ENCODE measurements around the gene AHSA1. TPM values are rescaled to one million over a fixed set of nuclear protein-coding genes. Genes with fewer than 3 reads are reported as not detected.
A peak's percentile ranks its signal among the peaks of the same experiment; 100 is the strongest.
"Not testable (repeated sequence)": the region's sequence is repeated elsewhere in the genome, so short reads cannot be mapped to it uniquely, and the experiment has no call there.

The AHSA1 gene
- total RNA-seq (111 and 126 TPM in 2 replicates), polyA plus RNA-seq (127 and 128 TPM in 2 replicates)

- no peak for TF ChIP-seq EZH2 (IDR thresholded peaks at IDR 0.05; ENCODE audit: borderline replicate concordance)
- no peak for TF ChIP-seq EZH2phosphoT487 (IDR thresholded peaks at IDR 0.05; ENCODE audit: low read depth, severe bottlenecking, unreplicated experiment)
- no peak for TF ChIP-seq CTCF (IDR thresholded peaks at IDR 0.05; ENCODE audit: poor library complexity)
- Histone ChIP-seq H3K79me2 (peaks cover 52% of the 10 kb centered on the region), H3K9me3 (ENCODE audit: low read depth) (no peaks in the 10 kb centered on the region), H3K36me3 (replicated peaks; ENCODE audit: insufficient read depth, low read depth) (peaks cover 5% of the 10 kb centered on the region), H2AFZ (peak within 1 kb of the TSS; percentile 91), H3K27me3 (no peaks in the 10 kb centered on the region), H4K20me1 (ENCODE audit: insufficient read depth, poor library complexity, severe bottlenecking) (peaks cover 10% of the 10 kb centered on the region), H3K27ac (peak within 1 kb of the TSS; percentile 96), H3K4me3 (peak within 1 kb of the TSS; percentile 71), H3K4me1 (ENCODE audit: insufficient read depth) (peaks cover 12% of the 10 kb centered on the region), H3K4me2 (peak within 1 kb of the TSS; percentile 93), H3K9me2 (replicated peaks; ENCODE audit: insufficient read depth) (no peaks in the 10 kb centered on the region)
- WGBS (ENCODE audit: low lambda C conversion rate, missing lambda C conversion rate) = under 1% methylated on average over 47 of the region's 50 CpGs
- DNase-seq (ENCODE audit: low spot score) = peak; percentile 98
Observed at GRCh38 chr14:77457522-77458248, at the start of gene AHSA1, which contains the start of gene VIPAS39. Gene AHSA1, plus strand, starts transcription at chr14:77458093. Its CDS starts 97 bp downstream, at chr14:77458190. Gene VIPAS39, minus strand, starts transcription at chr14:77457601. Its CDS starts 3,499 bp downstream, at chr14:77454102.

DNA sequence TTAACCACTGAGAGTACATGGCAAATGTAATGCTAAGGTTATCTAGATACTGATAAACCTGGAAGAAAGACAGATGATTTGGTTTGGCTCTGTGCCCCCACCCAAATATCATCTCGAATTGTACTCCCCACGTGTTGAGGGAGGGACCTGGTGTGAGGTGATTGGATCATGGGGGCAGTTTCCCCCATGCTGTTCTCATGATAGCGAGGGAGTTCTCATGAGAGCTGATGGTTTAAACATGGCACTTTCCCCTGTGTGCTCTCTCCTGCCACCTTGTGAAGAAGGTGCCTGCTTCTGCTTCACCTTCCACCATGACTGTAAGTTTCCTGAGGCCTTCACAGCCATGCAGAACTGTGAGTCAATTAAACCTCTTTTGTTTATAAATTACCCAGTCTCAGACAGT lies 48.8 kb upstream of the AHSA1 start:
- H3K4me3 ChIP-seq = no peak overlapping the region
- TF ChIP-seq CTCF (IDR thresholded peaks at IDR 0.05; ENCODE audit: poor library complexity) (peak; percentile 39), EZH2 (IDR thresholded peaks at IDR 0.05; ENCODE audit: borderline replicate concordance) (no peak)
- H3K9me2 ChIP-seq (replicated peaks; ENCODE audit: insufficient read depth) = no peaks in the 10 kb centered on the region
- WGBS (ENCODE audit: low lambda C conversion rate, missing lambda C conversion rate) = 15% methylated on average over 3 of the region's 3 CpGs
- H3K36me3 ChIP-seq (replicated peaks; ENCODE audit: insufficient read depth, low read depth) = no peaks in the 10 kb centered on the region
- H3K27me3 ChIP-seq = no peaks in the 10 kb centered on the region
- H4K20me1 ChIP-seq (ENCODE audit: insufficient read depth, poor library complexity, severe bottlenecking) = no peaks in the 10 kb centered on the region
- H3K9me3 ChIP-seq (ENCODE audit: low read depth) = no peaks in the 10 kb centered on the region
- no peak overlapping the region for H3K27ac ChIP-seq
- peak; percentile 37 for DNase-seq (ENCODE audit: low spot score)
- H3K79me2 ChIP-seq = no peaks in the 10 kb centered on the region
- no peak overlapping the region for H2AFZ ChIP-seq
- no peaks in the 10 kb centered on the region for H3K4me1 ChIP-seq (ENCODE audit: insufficient read depth)
- H3K4me2 ChIP-seq = no peak overlapping the region

DNA sequence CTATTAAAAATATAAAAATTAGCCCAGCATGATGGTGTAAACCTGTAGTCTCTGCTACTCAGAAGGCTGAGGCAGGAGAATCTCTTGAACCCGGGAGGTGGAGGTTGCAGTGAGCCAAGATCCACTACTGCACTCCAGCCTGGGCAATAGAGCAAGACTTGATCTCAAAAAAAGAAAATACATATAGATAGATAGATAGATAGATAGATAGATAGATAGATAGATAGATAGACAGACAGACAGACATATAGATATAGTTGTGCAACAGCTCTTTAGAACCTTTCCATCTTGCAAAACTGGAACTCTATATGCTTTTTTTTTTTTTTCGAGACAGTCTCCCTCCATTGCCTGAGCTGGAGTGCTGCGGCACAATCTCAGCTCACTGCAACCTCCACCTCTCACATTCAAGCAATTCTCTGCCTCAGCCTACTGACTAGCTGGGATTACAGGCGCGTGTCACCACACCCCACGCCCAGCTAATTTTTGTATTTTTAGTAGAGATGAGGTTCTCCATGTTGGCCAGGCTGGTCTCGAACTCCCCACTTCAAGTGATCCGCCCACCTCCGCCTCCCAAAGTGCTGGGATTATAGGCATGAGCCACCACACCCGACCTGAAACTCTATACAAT lies 42.4 kb upstream of the AHSA1 start:
- not testable (repeated sequence) for DNase-seq (ENCODE audit: low spot score)
- WGBS (ENCODE audit: low lambda C conversion rate, missing lambda C conversion rate) = 94% methylated on average over 10 of the region's 10 CpGs

GRCh38 chr14:77416098-77416497 lies 41.8 kb upstream of the AHSA1 start:
- not testable (repeated sequence) for H3K9me2 ChIP-seq (replicated peaks; ENCODE audit: insufficient read depth); H3K27ac ChIP-seq; DNase-seq (ENCODE audit: low spot score); H4K20me1 ChIP-seq (ENCODE audit: insufficient read depth, poor library complexity, severe bottlenecking); H3K9me3 ChIP-seq (ENCODE audit: low read depth); H3K27me3 ChIP-seq; H3K4me2 ChIP-seq; H2AFZ ChIP-seq; H3K4me3 ChIP-seq; H3K79me2 ChIP-seq; H3K4me1 ChIP-seq (ENCODE audit: insufficient read depth); H3K36me3 ChIP-seq (replicated peaks; ENCODE audit: insufficient read depth, low read depth)
- WGBS (ENCODE audit: low lambda C conversion rate, missing lambda C conversion rate) = 69% methylated on average over 2 of the region's 3 CpGs

More for the DNA sequence above, 42.4 kb upstream of the AHSA1 start:
- not testable (repeated sequence) for H3K4me3 ChIP-seq; H2AFZ ChIP-seq; H3K27ac ChIP-seq; H3K36me3 ChIP-seq (replicated peaks; ENCODE audit: insufficient read depth, low read depth); H3K9me2 ChIP-seq (replicated peaks; ENCODE audit: insufficient read depth); H3K79me2 ChIP-seq; H3K27me3 ChIP-seq; H3K4me1 ChIP-seq (ENCODE audit: insufficient read depth); H3K4me2 ChIP-seq; H3K9me3 ChIP-seq (ENCODE audit: low read depth); H4K20me1 ChIP-seq (ENCODE audit: insufficient read depth, poor library complexity, severe bottlenecking)
